Thyroid gland (tissue), 4 donors: Measurements from ENCODE around the gene DES.

Experiments
- CTCF ChIP-seq, 6 experiments: fragments of 200-600 bp in 3 of 6; fragments of 450-650 bp in 3 of 6; sonication (generic) in 3 of 6; IDR thresholded peaks; one replicate each; pipeline ENCODE4 v1.5.1; 2016 to 2019; ENCODE audit warnings: antibody characterized with exemption in 6 of 6, mild to moderate bottlenecking in 2 of 6, inconsistent platforms in 1 of 6, moderate library complexity in 1 of 6
- POLR2A ChIP-seq, 2 donors: fragments of 450-650 bp; IDR thresholded peaks; one replicate each; pipeline ENCODE4 v1.6.1; 2017; ENCODE audit warnings: antibody characterized with exemption in 2 of 2, mild to moderate bottlenecking in 2 of 2, moderate library complexity in 1 of 2

- TF ChIP-seq CTCF (IDR thresholded peaks at IDR 0.05) (no peak), POLR2A (IDR thresholded peaks at IDR 0.05) (no peak)
Measured at GRCh38 chr2:219423652-219424377, 5.6 kb downstream of the DES start.
